Measurements from ENCODE around the gene CCDC57.

Gene CCDC57

GRCh38 chr17:82227629-82228277, 15.1 kb upstream of the CCDC57 start:
- no peak for DNase-seq
- in situ Hi-C loops (cut with HindIII; ENCODE audit: low pct_ligation_motif_present, low pct_unique_long_range_greater_than_20kb, low sequenced_read_pairs): no loop called here

GRCh38 chr17:82226809-82227628, 14.4 kb upstream of the CCDC57 start:
- in situ Hi-C loops (cut with HindIII; ENCODE audit: low pct_ligation_motif_present, low pct_unique_long_range_greater_than_20kb, low sequenced_read_pairs): no loop called here
- no peak for DNase-seq

- in situ Hi-C loops (cut with HindIII; ENCODE audit: low pct_ligation_motif_present, low pct_unique_long_range_greater_than_20kb, low sequenced_read_pairs): no loop called here
- no peak for DNase-seq
These were observed 13.6 kb upstream of the CCDC57 start for GRCh38 chr17:82226146-82226808.

GRCh38 chr17:82225368-82226029, 12.9 kb upstream of the CCDC57 start:
- in situ Hi-C loops (cut with HindIII; ENCODE audit: low pct_ligation_motif_present, low pct_unique_long_range_greater_than_20kb, low sequenced_read_pairs): no loop called here
- DNase-seq: no peak

GRCh38 chr17:82224666-82225065, 12.0 kb upstream of the CCDC57 start:
- no peak for DNase-seq
- in situ Hi-C loops (cut with HindIII; ENCODE audit: low pct_ligation_motif_present, low pct_unique_long_range_greater_than_20kb, low sequenced_read_pairs): no loop called here

- in situ Hi-C loops (cut with HindIII; ENCODE audit: low pct_ligation_motif_present, low pct_unique_long_range_greater_than_20kb, low sequenced_read_pairs): no loop called here
- DNase-seq: no peak
These were observed 10.9 kb upstream of the CCDC57 start for GRCh38 chr17:82223517-82223916.

- no peak for DNase-seq
- in situ Hi-C loops (cut with HindIII; ENCODE audit: low pct_ligation_motif_present, low pct_unique_long_range_greater_than_20kb, low sequenced_read_pairs): no loop called here
These were observed 10.2 kb upstream of the CCDC57 start for GRCh38 chr17:82222816-82223215.

GRCh38 chr17:82221341-82221902, 8.8 kb upstream of the CCDC57 start:
- no peak for DNase-seq
- in situ Hi-C loops (cut with HindIII; ENCODE audit: low pct_ligation_motif_present, low pct_unique_long_range_greater_than_20kb, low sequenced_read_pairs): no loop called here

- in situ Hi-C loops (cut with HindIII; ENCODE audit: low pct_ligation_motif_present, low pct_unique_long_range_greater_than_20kb, low sequenced_read_pairs): no loop called here
These were observed 7.4 kb upstream of the CCDC57 start for GRCh38 chr17:82219753-82220709.

GRCh38 chr17:82219083-82219482, 6.4 kb upstream of the CCDC57 start:
- in situ Hi-C loops (cut with HindIII; ENCODE audit: low pct_ligation_motif_present, low pct_unique_long_range_greater_than_20kb, low sequenced_read_pairs): no loop called here
- no peak for DNase-seq

More at GRCh38 chr17:82219753-82220709, 7.4 kb upstream of the CCDC57 start:
- no peak for DNase-seq

GRCh38 chr17:82218349-82219075, 5.9 kb upstream of the CCDC57 start:
- DNase-seq: no peak
- in situ Hi-C loops (cut with HindIII; ENCODE audit: low pct_ligation_motif_present, low pct_unique_long_range_greater_than_20kb, low sequenced_read_pairs): no loop called here

- in situ Hi-C loops (cut with HindIII; ENCODE audit: low pct_ligation_motif_present, low pct_unique_long_range_greater_than_20kb, low sequenced_read_pairs): no loop called here
- DNase-seq: peak; percentile 90
These were observed 5.0 kb upstream of the CCDC57 start for GRCh38 chr17:82217530-82218204.

- peak; percentile 45 for DNase-seq
- in situ Hi-C loops (cut with HindIII; ENCODE audit: low pct_ligation_motif_present, low pct_unique_long_range_greater_than_20kb, low sequenced_read_pairs): no loop called here
These were observed 4.5 kb upstream of the CCDC57 start for GRCh38 chr17:82217120-82217529.

GRCh38 chr17:82216301-82217119, 3.9 kb upstream of the CCDC57 start:
- peak; percentile 61 for DNase-seq

GRCh38 chr17:82215972-82216300, 3.3 kb upstream of the CCDC57 start:
- no peak for DNase-seq
- in situ Hi-C loops (cut with HindIII; ENCODE audit: low pct_ligation_motif_present, low pct_unique_long_range_greater_than_20kb, low sequenced_read_pairs): no loop called here

More at GRCh38 chr17:82216301-82217119, 3.9 kb upstream of the CCDC57 start:
- in situ Hi-C loops (cut with HindIII; ENCODE audit: low pct_ligation_motif_present, low pct_unique_long_range_greater_than_20kb, low sequenced_read_pairs): no loop called here

Data from ACHN (cell line).